GM21576 (cell line): Measurements from ENCODE around the gene CHD9.
A peak's percentile ranks its signal among the peaks of the same experiment; 100 is the strongest.
"Not testable (repeated sequence)": the region's sequence is repeated elsewhere in the genome, so short reads cannot be mapped to it uniquely, and the experiment has no call there.

Experiments
- ATAC-seq: cut with Tn5 transposase; IDR thresholded peaks from one replicate; pipeline ENCODE4 v1.9.1; 2021; ENCODE audit warnings: mild to moderate bottlenecking, moderate library complexity; ENCODE audit not compliant: unreplicated experiment

Gene CHD9

DNA sequence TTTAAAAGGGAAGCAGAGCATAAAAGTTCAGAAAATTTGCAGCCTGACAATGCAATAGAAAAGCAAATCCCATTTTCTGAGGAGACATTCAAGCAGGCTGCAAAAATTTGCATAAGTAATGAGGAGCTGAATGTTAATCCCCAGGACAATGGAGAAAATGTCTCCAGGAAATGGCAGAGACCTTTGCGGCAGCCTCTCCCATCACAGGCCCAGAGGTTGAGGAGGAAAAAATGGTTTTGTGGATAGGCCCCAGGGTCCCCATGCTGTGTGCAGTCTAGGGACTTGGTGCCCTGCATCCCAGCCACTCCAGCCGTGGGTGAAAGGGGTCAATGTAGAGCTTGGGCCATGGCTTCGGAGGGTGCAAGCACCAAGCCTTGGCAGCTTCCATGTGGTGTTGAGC, 19.5 kb downstream of the CHD9 start:
- not testable (repeated sequence) for ATAC-seq

DNA sequence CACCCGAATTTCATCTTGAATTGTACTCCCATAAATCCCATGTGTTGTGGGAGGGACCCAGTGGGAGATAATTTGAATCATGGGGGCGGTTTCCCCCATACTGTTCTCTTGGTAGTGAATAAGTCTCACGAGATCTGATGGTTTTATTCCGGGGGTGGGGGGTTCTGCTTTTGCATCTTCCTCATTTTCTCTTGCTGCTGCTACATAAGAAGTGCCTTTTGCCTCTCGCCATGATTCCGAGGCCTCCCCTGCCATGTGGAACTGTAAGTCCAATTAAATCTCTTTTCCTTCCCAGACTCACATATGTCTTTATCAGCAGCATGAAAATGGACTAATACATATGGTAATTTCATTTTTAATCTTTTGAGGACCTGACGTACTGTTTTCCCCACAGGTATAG, 20.7 kb downstream of the CHD9 start:
- ATAC-seq, result not testable (repeated sequence)

DNA sequence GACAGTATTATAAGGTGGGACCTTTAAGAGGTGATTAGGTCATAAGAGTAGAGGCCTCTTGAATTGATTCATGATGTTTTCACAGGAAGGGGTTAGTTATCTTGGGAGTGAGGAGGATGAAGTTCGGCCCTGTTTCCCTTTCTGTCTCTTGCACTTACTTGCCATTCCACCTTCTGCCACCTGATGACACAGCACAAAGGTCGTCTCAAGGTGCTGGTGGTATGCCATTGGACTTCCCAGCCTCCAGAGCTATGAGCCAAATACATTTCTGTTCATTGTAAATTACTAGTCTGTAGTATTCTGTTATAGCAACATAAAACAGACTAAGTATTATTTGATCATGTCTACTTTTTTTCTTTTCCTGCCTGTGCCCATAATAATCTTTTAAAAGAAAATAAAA, 23.5 kb downstream of the CHD9 start:
- no peak for ATAC-seq

DNA sequence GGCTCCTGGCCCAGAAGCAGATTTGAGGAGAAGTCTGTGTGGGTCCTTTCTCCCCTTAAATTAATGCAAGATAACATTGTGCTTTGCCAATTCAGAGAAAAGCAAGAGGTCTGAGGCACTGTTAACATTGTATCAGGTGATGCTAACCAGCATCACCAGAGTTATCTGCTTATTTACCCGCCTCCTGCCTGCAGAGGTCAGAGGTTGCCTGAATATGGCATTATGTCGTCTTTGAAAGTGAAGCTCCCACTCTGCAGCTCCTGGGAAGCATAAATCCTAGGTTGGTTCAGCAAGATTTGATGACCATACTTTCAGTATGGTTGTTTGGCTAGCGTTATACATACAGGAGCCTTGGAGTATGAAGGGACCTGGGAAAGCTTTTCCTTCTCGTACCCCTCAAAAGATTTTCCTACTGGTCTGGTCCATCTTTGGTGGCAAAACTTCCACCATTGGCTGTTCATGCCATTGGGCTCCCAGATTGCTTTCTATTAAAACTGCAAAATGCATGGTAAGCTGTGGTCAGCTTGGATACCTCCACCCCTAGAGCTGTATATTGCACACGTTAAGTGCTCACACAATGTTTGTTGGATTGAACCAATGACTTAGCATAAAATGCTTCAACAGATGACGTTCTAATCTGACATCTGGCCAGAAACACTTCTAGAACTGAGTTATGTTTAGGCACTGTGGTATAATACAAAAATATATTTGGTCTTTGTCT, 24.1 kb downstream of the CHD9 start:
- no peak for ATAC-seq

DNA sequence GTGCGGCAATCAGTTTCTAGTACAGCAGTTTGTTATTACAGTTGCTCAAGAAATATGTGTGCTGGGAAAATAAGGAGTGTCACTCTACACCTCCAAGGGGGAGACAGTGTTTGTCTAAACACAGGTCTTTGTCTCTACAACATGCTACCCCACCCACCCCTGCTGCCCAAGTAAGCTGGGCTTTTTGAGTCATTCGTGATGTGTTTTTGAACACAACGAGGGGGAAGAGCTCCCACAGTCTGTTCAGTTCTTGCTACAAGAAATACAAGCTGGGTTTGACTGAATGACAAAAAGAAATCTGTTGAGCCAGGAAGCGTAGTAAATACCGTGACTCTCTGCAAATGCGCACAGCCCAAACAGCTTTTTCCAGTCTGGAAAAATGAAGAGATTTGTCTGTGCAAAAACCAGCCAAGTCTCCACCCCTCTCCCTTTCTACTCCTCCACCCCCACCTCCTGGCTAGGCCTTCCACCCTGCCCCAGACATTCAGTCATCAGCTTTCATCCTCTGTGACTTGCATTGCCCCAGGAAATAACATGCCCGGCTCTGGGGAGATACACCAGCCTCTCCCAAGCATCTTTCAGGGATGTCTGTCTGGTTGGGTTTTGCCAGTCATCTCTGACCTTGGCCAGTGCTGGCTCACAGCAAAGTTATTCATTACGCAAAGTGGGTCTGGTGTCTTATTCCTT, 25.7 kb downstream of the CHD9 start:
- ATAC-seq, result no peak

DNA sequence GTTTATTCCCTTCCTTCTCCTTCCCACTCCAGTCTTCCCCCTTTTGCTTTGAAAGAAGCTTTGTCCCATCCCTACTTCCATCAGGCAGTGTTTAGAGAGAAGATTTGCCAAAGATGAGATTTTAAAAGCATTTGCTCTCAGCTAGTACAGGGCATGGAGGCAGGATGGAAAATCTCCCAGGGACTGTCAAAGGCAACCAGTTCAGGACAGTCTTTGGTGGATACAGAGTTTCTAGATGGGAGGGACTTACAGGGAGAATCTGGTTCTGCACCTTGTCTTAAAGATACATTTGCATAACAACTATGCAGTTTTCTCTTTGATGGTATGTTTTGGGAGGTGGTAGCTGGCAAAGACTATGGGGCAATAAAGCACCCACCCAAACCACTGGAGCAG, 26.2 kb downstream of the CHD9 start:
- ATAC-seq, result no peak

DNA sequence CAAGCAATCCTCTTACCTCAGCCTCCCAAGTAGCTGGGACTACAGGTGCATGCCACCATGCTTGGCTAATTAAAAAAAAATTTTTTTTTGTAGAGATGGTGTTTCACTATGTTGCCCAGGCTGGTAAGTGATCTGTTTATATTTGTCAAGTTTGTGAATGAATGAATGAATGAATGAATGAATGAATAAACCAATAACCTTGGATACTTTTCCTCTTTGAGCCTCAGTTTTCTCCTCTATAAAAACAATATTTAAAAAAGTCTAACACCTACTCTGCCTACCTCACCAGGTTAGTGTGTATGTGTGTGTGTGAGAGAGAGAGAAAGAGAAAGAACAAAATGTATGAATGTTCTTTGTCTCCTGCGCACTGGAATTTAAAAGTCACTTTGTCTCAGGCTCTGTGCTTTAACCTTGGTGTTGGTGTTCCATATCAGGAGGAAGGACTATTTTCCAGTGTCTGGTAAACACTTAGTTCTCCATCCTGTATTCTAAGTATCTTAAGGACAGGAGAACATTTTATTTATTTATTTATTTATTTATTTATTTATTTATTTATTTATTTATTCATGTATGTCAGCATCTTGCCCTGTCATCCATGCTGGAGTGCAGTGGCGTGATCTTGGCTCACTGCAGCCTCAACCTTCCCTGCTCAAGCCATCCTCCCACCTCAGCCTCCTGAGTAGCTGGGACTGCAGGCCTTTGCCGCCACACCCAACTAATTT, 27.1 kb downstream of the CHD9 start:
- ATAC-seq, result no peak

DNA sequence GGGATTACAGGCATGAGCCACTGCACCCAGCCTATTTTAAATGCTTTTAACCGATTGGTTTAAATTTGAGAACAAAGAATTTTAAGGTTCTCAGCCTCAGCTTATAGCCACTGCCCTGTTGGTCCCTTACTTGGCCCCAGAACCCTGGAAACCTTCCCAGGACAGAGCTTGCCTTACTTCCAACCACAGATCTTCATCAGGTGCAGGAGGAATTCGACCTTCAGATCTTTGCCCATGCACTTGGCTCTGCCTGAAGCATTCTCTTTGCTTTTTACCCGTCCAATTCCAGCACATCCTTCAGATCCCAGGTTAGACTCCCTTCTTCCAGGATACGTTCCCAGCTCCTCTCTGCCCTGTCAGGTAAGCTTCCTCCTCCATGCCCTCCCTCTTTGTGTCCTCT, 27.7 kb downstream of the CHD9 start:
- no peak for ATAC-seq

DNA sequence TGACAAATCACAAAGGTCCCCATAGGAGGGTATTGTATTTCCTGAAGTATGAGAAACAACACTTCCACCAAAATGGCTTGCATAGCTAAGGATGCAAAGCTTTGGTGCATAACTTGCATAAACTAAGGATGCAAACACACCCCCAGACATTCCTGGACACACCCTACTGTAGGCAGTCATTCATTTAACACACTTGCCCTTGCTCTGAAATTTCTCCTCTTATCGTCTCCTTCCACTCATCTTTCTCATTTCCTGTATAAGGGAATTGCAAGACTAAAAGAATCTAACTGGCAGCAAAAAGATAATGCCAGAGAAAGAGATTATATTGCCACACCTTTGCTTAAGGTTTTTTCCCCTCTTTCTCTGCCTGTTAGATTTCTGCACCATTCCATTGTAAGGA, 28.3 kb downstream of the CHD9 start:
- no peak for ATAC-seq

DNA sequence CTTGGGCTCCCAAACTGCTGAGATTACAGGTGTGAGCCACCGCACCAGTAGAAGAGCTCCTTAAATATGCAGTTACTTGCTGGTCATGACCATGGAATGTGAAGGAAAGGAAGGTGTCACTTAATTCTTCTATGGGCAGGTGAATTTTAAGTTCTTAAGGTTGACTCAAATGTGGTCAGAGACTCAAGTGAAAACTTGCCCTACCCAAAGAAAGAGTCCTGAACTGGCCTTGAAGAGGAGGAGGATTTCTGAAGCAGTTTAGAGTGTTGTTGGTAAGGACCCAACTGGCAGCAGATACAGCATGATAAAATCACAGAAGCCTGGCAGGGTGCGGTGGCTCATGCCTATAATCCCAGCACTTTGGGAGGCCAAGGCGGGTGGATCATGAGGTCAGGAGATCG, 29.4 kb downstream of the CHD9 start:
- ATAC-seq, result no peak

DNA sequence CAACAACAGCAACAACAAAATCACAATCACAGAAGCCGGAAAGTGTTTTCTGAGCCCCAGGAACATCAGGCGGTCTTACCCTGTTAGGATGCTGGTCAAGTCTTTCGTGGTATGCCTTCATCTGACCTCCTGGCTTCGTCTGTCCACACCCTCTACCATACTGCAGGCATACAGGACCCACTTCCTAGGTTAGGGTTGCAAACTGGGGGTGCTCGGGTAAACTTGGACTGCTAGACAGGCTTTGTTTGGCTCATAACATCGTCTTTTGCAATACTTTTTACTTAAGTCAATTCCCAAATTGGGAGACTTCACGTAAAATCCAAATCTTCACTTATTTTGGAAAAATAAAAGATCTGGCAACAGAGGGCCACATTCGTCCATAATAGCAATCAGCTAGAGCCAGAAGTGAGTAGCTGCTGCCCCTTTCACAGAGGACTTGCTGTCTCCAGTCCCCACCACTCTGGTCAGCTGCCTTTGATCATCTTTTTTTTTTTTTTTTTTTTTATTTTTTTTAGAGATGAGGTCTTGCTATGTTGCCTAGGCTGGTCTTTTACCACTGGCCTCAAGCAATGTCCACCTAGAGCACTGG, 30.0 kb downstream of the CHD9 start:
- no peak for ATAC-seq

DNA sequence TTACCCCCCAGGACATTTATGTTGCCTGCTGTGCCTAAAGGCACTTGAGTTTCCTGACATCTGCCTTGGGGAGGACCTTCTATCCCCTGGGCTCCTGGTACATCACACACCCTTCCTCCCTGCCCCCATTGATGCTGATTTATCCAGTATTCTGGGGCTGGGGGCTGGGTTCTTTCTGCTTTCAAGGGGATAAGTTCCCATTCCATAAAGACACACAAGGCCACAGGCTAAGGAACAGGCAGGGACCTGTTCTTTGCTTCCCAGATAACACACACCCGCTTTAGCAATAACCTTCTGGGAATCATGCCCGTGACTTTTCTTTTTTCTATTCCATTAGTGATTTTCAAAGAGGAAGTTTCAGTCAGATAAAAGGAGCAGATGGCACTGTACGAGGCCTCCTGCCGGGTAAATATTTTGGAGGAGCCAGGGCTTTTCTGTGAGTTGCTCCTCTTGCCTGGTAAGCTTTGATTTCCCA, 30.6 kb downstream of the CHD9 start:
- ATAC-seq, result no peak

DNA sequence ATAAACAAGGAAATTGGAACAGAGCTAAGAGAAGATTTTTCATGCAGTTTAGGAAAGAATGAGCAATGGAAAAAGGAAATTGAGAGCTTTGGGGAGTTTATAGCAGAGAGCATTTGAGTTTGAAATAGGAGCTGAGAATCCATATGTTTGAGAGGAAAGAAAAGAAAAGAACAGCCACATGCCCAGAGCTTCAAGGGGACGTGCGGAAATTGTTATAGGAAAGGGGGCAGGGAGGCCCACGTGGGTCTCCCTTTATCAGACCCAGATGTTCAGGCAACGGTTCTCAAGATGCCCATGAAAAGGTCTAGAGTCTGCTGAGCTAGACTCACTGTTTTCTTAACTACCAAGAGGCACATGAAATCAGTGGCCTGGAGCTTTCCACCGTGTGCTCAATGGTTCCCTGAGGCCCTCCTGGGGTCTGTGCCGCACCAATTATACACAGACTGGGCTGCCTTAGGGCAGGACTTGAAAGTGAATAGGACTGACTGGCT, 31.2 kb downstream of the CHD9 start:
- ATAC-seq, result no peak

DNA sequence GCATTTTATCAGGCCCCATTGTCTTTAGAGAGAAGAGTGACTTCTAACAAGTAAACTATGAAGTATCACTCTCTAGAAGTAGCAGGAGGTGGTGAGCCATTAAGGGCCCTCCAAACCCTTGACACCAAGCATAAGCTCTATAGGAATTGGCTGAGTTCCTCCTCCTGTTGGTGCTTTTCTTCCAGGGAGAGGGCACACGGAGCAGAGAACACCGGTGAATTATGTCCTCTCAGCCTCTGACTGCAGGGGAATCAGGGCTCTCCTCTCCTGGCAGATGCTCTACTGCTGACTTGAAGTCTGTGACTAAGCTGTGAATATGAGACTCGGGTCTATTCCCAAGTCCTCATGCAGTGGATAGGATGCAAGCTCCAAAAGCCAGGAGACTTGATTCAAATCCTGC, 32.3 kb downstream of the CHD9 start:
- no peak for ATAC-seq

DNA sequence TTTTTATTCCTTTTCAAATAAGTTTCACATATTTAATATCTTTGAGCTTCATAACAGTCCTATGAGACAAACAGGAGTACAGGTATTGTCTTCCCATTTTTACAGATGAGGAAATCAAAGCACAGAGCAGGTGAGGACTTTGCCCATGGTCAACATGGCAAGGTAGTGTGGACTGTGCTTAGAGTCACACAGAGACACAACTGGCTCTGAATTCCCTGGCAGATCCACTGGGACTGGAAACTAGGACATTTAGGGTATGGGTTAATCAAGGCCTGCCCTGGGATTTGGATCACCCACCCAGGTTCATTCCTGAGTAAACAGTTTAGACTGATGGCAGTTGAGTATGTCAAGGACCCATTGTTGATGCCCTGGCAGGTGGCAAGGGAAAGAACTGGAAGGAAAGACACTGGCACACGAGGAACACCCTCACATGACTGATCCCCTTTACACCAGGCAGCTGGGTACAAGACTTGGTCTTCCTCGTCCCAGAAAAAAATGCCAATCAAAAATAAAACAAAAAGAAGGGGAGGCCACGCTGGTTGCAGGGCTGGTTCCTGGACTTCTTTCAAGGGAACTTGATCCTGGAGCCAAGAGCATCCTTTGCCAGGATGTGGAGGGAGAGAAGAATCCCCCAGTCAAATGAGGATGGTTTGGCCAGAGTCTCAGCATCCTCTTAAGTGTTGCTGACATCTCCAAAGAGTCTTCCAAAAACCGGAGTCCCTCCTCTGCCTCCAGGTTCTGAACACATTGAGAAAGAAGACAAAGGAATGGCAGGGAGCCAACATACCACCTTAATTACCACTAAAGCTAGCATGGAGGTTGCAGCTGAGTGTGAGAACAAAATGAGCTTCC, 34.9 kb downstream of the CHD9 start:
- no peak for ATAC-seq

DNA sequence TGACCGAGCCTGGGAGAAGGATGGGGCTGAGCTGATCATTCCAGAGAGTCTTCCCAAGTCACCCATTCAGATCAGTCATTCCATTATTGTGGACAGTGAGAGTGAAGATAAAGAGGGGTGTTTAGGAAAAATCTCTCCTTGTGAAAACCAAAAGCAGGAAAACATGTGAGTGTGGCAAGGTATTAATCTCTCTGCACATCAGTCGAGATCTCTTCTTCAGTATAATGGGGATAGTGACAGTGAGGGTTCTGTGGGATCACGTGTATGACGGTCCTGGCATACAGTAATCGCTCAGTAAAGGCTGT, 35.4 kb downstream of the CHD9 start:
- no peak for ATAC-seq

DNA sequence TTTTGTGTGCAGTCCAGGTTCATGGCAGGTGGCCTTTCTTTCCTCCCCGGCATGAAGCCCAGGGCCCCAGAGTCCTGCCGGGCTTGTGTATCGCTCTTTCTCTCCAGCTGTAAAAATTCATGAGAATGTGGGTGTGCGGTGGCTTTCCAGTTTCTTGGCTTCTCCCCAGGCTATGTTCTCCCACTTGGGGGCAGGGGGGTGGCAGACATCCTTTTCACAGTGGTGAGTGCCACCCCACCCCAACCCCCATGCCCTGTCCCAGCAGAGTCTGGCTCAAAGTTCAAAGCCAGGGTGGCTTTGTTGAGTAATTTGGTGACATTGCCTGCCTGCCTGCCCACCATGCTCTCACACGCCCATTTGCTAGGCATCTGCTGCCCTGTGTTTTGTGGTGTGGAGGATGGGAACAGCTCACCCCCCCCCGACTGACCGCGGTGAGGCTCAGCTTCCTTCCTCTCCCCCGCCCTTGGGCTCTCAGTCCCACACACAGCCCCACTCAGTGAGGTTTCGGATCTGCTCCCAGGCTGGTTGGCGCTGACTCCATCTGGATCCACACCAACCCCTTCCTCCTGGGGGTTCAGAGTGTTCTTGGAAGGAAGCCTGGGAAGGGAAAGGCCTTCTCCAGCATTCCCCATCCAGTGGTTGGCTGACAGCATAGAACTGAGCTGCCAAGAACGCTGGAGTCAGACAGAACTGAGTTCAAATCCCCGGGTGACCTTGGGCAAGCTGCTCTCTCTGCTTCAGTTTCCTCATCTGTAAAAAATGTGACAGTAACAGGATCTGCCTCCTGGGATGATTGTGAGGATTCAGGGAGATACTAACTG, 36.0 kb downstream of the CHD9 start:
- peak; percentile 46 for ATAC-seq

DNA sequence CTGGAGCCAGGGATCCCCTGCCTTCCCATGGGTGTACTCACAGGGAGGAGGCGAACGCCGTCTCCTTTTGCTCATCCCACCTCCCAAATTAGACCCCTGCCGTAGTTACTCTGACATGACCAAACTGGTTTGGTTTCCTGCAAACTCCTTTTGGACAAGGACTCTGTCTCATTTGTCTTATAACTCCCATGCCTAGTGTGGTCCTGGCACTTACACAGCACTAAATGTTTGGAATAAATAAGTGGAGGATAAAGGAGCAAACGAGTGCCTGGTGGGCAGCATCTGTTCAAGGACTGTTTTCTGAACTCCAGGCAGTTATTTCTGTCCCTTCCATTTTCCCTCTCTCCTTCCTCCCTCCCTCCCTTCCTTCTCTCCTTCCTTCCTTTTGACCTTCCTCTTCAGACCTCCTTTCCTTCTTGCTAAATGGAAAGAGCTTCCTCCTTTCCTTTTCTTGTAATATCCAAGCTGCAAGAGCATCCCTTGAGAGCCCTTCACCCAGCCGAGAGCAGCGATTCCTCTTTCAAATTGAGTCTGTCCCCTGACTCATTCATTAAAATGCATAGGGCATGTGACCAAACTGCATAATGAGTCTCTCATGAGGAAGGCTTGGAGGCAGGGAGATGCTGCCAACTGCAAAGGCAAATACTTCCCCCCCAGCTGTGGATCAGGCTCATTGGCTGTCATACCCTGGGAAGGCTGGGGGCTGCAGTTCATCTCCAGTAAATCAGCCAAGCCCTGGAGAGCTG, 36.8 kb downstream of the CHD9 start:
- ATAC-seq, result peak; percentile 57

DNA sequence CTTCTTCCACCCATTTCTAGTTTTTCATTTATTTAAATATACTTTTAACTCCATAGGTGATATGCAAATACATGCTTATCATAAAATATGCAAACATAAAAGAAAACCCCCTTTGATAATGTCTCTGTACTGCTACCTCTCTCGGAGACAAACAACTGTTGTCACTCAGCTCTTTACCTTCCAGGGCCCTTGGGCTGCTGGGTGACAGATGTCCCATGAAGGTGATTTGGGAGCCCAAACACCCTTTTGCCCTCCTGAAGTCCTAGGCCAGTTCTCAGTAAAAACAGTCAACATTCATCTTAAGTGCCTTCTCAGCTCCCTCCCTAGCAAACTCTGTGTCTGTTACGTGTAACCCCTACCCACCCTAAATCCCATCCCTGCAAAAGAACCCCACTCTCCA, 37.5 kb downstream of the CHD9 start:
- ATAC-seq, result no peak
